Muscle of arm (tissue), 12 donors: ENCODE measurements around the gene ANO2. TPM values are rescaled to one million over a fixed set of nuclear protein-coding genes. Genes with fewer than 3 reads are reported as not detected.

Experiments
- DNase-seq: peaks from one replicate; pipeline ENCODE4 v3.0.0-alpha.2; 2013
- polyA plus RNA-seq, 12 donors: library from polyadenylated mRNA; unstranded; fragments of 120-200 nt; gene quantifications; one replicate each; pipeline ENCODE4 v1.2.1, GENCODE V29; 2013; ENCODE audit not compliant: insufficient read length in 12 of 12

ANO2 gene
- polyA plus RNA-seq, 12 donors, result 2.6 to 5.3 (median 4.5) TPM; not detected in 2

GRCh38 chr12:5515458-5515857 lies 429.6 kb downstream of the ANO2 start:
- no peak for DNase-seq

DNA sequence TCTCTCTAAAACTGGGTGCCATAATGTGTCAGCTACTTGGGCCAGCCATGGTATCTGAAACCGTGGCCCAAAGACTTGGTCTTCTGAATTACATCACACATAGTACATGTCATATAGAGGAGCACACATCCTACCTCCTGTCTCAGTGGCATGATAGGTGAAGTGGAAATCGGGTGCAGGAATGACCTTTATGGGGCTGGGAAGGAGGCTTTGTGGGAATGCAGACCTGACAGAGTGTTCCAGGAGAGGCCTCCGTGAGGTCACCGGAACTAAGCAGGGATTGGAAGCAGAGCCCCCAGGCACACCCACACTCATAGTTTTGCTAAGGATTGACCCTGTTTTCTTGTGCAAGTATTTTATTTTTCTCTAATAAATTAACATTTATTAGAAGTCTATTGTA lies 430.5 kb downstream of the ANO2 start:
- DNase-seq, result no peak

DNA sequence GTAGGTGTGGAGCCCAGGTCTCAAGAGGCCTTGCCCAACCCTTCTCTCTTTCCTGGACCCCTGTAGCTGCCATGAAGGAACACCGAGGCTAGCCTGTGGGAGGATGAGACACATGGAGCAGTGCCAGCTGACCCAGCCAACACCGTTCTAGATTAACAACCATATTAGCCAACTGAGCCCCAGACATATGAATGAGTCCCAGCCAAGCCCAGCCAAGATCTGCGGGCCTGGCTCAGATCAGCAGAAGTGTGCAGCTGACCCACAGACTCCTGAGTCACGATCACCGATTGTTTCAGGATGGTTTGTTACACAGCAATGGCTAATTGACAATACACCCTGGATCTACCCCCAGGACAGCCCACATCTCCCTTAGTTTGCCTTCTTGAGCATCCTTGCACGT lies 431.0 kb downstream of the ANO2 start:
- no peak for DNase-seq

DNA sequence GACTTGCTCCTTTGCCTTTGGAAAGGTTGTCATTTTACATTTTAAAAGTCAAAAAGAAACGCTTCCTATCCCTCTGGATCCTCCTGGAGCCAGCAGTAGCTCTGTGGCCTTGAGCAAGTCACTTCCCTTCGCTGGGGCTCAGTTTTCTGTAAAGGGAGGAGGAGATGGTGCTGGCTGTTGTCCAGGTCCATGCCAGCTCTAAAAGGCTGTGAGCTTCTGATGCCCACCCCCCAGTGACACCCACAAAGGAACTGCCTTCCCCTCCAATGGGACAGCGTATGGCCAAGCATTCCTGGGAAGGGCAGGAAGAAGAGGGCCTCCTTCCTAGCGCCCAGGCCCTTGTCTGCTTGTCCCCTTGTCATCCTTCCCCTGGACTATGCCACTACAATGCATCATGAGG lies 431.7 kb downstream of the ANO2 start:
- DNase-seq, result no peak

Other genes starting within 250 kb of the ANO2 start
- 10 to 100 TPM in 11 of 12 donors, not detected in 1; 49.1 to 67.9 (median 58.1) TPM for gene VWF, start 179.4 kb upstream of the ANO2 start, polyA plus RNA-seq